ENCODE measurements around the gene MIXL1. TPM values are rescaled to one million over a fixed set of nuclear protein-coding genes. Genes with fewer than 3 reads are reported as not detected.
"Not testable (repeated sequence)": the region's sequence is repeated elsewhere in the genome, so short reads cannot be mapped to it uniquely, and the experiment has no call there.

Gene MIXL1
- total and polyA plus RNA-seq, 12 donors, result 0.06 to 0.27 TPM; not detected in 10

- no peak overlapping the region for H3K4me3 ChIP-seq
- H3K27me3 ChIP-seq, result no peaks in the 10 kb centered on the region
- TF ChIP-seq POLR2A (IDR thresholded peaks at IDR 0.05) (no peak), CTCF (IDR thresholded peaks at IDR 0.05) (no peak)
- WGBS, 4 donors, result 84 to 100% (median 92%) methylated on average over 3 of the region's 3 CpGs
- no peaks in the 10 kb centered on the region for H3K36me3 ChIP-seq (replicated peaks in 1 of 2)
- intact Hi-C loops (cut with DNase I), result loop anchor here in 1 of 2 donors (10.0 kb wide), 1 partner anchor 123 kb away; no protein-coding TSS in a partner anchor
- no peak overlapping the region for H3K27ac ChIP-seq
- no peaks in the 10 kb centered on the region for H3K9me3 ChIP-seq (replicated peaks in 1 of 3)
- DNase-seq, result no peak
- no peaks in the 10 kb centered on the region for H3K4me1 ChIP-seq (replicated peaks in 1 of 2)
Observed at GRCh38 chr1:226202246-226202645, 21.2 kb upstream of the MIXL1 start.

GRCh38 chr1:226202666-226203065, 20.8 kb upstream of the MIXL1 start:
- intact Hi-C loops (cut with DNase I), result loop anchor here in 1 of 2 donors (10.0 kb wide), 1 partner anchor 122 kb away; no protein-coding TSS in a partner anchor
- H3K27ac ChIP-seq; H3K36me3 ChIP-seq (replicated peaks in 1 of 2); H3K27me3 ChIP-seq; H3K9me3 ChIP-seq (replicated peaks in 1 of 3); DNase-seq; H3K4me3 ChIP-seq; H3K4me1 ChIP-seq (replicated peaks in 1 of 2): not testable (repeated sequence)
- 86 to 90% (median 89%) methylated on average over 6 of the region's 6 CpGs for WGBS, 4 donors

- Histone ChIP-seq H3K27me3 (no peaks in the 10 kb centered on the region), H3K9me3 (replicated peaks in 1 of 3) (no peaks in the 10 kb centered on the region)
Observed at GRCh38 chr1:226203240-226203639, 20.2 kb upstream of the MIXL1 start.

GRCh38 chr1:226203655-226204054, 19.8 kb upstream of the MIXL1 start:
- DNase-seq, result no peak
- TF ChIP-seq CTCF (IDR thresholded peaks at IDR 0.05) (no peak), POLR2A (IDR thresholded peaks at IDR 0.05) (no peak)
- Histone ChIP-seq H3K27ac (no peak overlapping the region), H3K36me3 (replicated peaks in 1 of 2) (no peaks in the 10 kb centered on the region), H3K27me3 (no peaks in the 10 kb centered on the region), H3K9me3 (replicated peaks in 1 of 3) (no peaks in the 10 kb centered on the region), H3K4me3 (no peak overlapping the region), H3K4me1 (replicated peaks in 1 of 2) (no peaks in the 10 kb centered on the region)
- intact Hi-C loops (cut with DNase I), result loop anchor here in 1 of 2 donors (10.0 kb wide), 1 partner anchor 121 kb away; no protein-coding TSS in a partner anchor
- WGBS, 4 donors, result 83 to 91% (median 85%) methylated on average over 4 of the region's 4 CpGs

More at GRCh38 chr1:226203240-226203639, 20.2 kb upstream of the MIXL1 start:
- Histone ChIP-seq H3K4me1 (replicated peaks in 1 of 2) (no peaks in the 10 kb centered on the region), H3K4me3 (no peak overlapping the region), H3K27ac (no peak overlapping the region), H3K36me3 (replicated peaks in 1 of 2) (no peaks in the 10 kb centered on the region)
- TF ChIP-seq CTCF (IDR thresholded peaks at IDR 0.05), result no peak
- TF ChIP-seq POLR2A (IDR thresholded peaks at IDR 0.05), result no peak
- intact Hi-C loops (cut with DNase I), result loop anchor here in 1 of 2 donors (10.0 kb wide), 1 partner anchor 122 kb away; no protein-coding TSS in a partner anchor
- DNase-seq, result no peak
- 65 to 88% (median 78%) methylated on average over 1 of the region's 1 CpG for WGBS, 4 donors

GRCh38 chr1:226204198-226204597, 19.3 kb upstream of the MIXL1 start:
- intact Hi-C loops (cut with DNase I), result loop anchor here in 1 of 2 donors (10.0 kb wide), 1 partner anchor 121 kb away; no protein-coding TSS in a partner anchor
- H3K4me3 ChIP-seq, result no peak overlapping the region
- no peak overlapping the region for H3K27ac ChIP-seq
- no peak for TF ChIP-seq CTCF (IDR thresholded peaks at IDR 0.05)
- no peak for TF ChIP-seq POLR2A (IDR thresholded peaks at IDR 0.05)
- H3K27me3 ChIP-seq, result no peaks in the 10 kb centered on the region
- H3K4me1 ChIP-seq (replicated peaks in 1 of 2), result no peaks in the 10 kb centered on the region
- H3K9me3 ChIP-seq (replicated peaks in 1 of 3), result no peaks in the 10 kb centered on the region
- DNase-seq, result no peak
- H3K36me3 ChIP-seq (replicated peaks in 1 of 2), result no peaks in the 10 kb centered on the region

All from adrenal gland (tissue), 12 donors.